Transverse colon (tissue), 4 donors: ENCODE measurements around the gene PRPF8. TPM values are rescaled to one million over a fixed set of nuclear protein-coding genes. Genes with fewer than 3 reads are reported as not detected.
A peak's percentile ranks its signal among the peaks of the same experiment; 100 is the strongest.

Source experiments
- DNase-seq: peaks from one replicate; pipeline ENCODE4 v3.0.0-alpha.2; 2019
- H3K27ac ChIP-seq, 4 donors: fragments of 200-600 bp; sonication (generic); 2 replicates each; pipeline ENCODE4 v1.5.1; 2016 to 2018; ENCODE audit warnings: inconsistent platforms in 4 of 4
- H3K27me3 ChIP-seq: fragments of 200-600 bp; sonication (generic); 2 replicates; pipeline ENCODE4 v1.5.1; 2017; ENCODE audit warnings: inconsistent platforms
- H3K36me3 ChIP-seq, 4 donors: fragments of 200-600 bp; sonication (generic); 2 replicates each; pipeline ENCODE4 v1.5.1; 2017 to 2019; ENCODE audit warnings: inconsistent platforms in 4 of 4
- H3K4me1 ChIP-seq, 4 donors: fragments of 200-600 bp; sonication (generic); 2 replicates each; pipeline ENCODE4 v1.5.1; 2017 to 2020; ENCODE audit warnings: inconsistent platforms in 4 of 4
- H3K4me3 ChIP-seq, 4 donors: fragments of 200-600 bp; sonication (generic); 1 replicate in 1 of 4; 2 replicates in 3 of 4; pipeline versions ENCODE4 v1.5.1 to v1.6.1; 2017 to 2019; ENCODE audit warnings: inconsistent platforms in 4 of 4
- H3K9me3 ChIP-seq, 2 donors: fragments of 200-600 bp; sonication (generic); 2 replicates each; pipeline ENCODE4 v1.5.1; 2017 to 2019; ENCODE audit warnings: inconsistent platforms in 2 of 2
- CTCF ChIP-seq, 5 experiments: fragments of 200-600 bp in 3 of 5; fragments of 450-650 bp in 2 of 5; sonication (generic) in 3 of 5; IDR thresholded peaks; 1 replicate in 2 of 5; 2 replicates in 3 of 5; pipeline ENCODE4 v1.5.1; 2016 to 2017; ENCODE audit warnings: antibody characterized with exemption in 5 of 5, inconsistent platforms in 3 of 5, mild to moderate bottlenecking in 2 of 5, moderate library complexity in 1 of 5
- EP300 ChIP-seq: sonication (generic); formaldehyde crosslinking; IDR thresholded peaks from one replicate; pipeline ENCODE4 v1.6.1; 2017; ENCODE audit warnings: antibody characterized with exemption, low read depth
- POLR2A ChIP-seq: fragments of 450-650 bp; IDR thresholded peaks from one replicate; pipeline ENCODE4 v1.6.1; 2016; ENCODE audit warnings: antibody characterized with exemption, mild to moderate bottlenecking, moderate library complexity
- POLR2AphosphoS5 ChIP-seq, 3 donors: sonication (generic); formaldehyde crosslinking; IDR thresholded peaks; one replicate each; pipeline ENCODE4 v1.6.1; 2016; ENCODE audit warnings: antibody characterized with exemption in 3 of 3
- WGBS, 2 donors: methylation state at CpG; one replicate each; pipeline ENCODE4 v1.1.5; 2018; ENCODE audit warnings: low coverage in 1 of 2; 5-methylcytosine and 5-hydroxymethylcytosine counted together
- in situ Hi-C, 4 donors: fragments of 200-750 bp; cut with MboI; loops; one replicate each; pipeline versions ENCODE4 v1.15.0 to v1.15.1; 2017; ENCODE audit warnings: low sequenced_read_pairs in 3 of 4, low pct_ligation_motif_present in 1 of 4, low pct_unique_long_range_greater_than_20kb in 1 of 4
- intact Hi-C: fragments of 100-400 bp; cut with DNase I; formaldehyde crosslinking; loops from one replicate; pipeline ENCODE4 v1.15.1; 2023; ENCODE audit warnings: low total_unique reads
- total RNA-seq, 4 donors: library from RNA; depleted of rRNA; stranded (reverse); fragments of >200 nt; gene quantifications; one replicate each; pipeline ENCODE4 v1.1.0, GENCODE V29; 2016

Gene PRPF8
- total RNA-seq, 4 donors from 2014 or later: 155 to 410 (median 169) TPM

- DNase-seq: no peak
- Histone ChIP-seq H3K4me1 (peaks cover 19 to 52% (median 28%) of the 10 kb centered on the region in 4 donors), H3K27ac (no peak overlapping the region), H3K36me3 (no peaks in the 10 kb centered on the region), H3K27me3 (no peaks in the 10 kb centered on the region), H3K4me3 (no peak overlapping the region), H3K9me3 (no peaks in the 10 kb centered on the region)
- intact Hi-C loops: no loop called here
- TF ChIP-seq CTCF (IDR thresholded peaks at IDR 0.05): no peak
- TF ChIP-seq POLR2A: no peak
- TF ChIP-seq POLR2AphosphoS5 (IDR thresholded peaks at IDR 0.05): no peak
- TF ChIP-seq EP300: no peak
- in situ Hi-C loops: loop anchor here in 2 of 4 donors (10.0 kb wide), 1 partner anchor 57 kb away; no protein-coding TSS in a partner anchor
- 86% methylated on average over 11 of the region's 21 CpGs; no CpG with 5 or more reads in 1 of the 2 donors for WGBS, 2 donors
Measured at GRCh38 chr17:1727258-1727789, 42.7 kb upstream of the PRPF8 start.

GRCh38 chr17:1726626-1727257 lies 42.1 kb upstream of the PRPF8 start:
- in situ Hi-C loops (loop anchor here in 2 of 4 donors (10.0 kb wide), 1 partner anchor 58 kb away; no protein-coding TSS in a partner anchor), intact Hi-C loops (no loop called here)
- no peaks in the 10 kb centered on the region for H3K27me3 ChIP-seq
- no peaks in the 10 kb centered on the region for H3K9me3 ChIP-seq
- H3K4me1 ChIP-seq: peaks cover 19 to 52% (median 28%) of the 10 kb centered on the region in 4 donors
- no peak overlapping the region for H3K4me3 ChIP-seq
- no peak overlapping the region for H3K27ac ChIP-seq
- TF ChIP-seq POLR2A (no peak), POLR2AphosphoS5 (IDR thresholded peaks at IDR 0.05) (no peak), CTCF (IDR thresholded peaks at IDR 0.05) (no peak), EP300 (no peak)
- no peaks in the 10 kb centered on the region for H3K36me3 ChIP-seq
- DNase-seq: no peak
- 80% methylated on average over 16 of the region's 18 CpGs; no CpG with 5 or more reads in 1 of the 2 donors for WGBS, 2 donors

- intact Hi-C loops (no loop called here), in situ Hi-C loops (loop anchor here in 2 of 4 donors (10.0 kb wide), 1 partner anchor 59 kb away; no protein-coding TSS in a partner anchor)
- H3K4me3 ChIP-seq: peak overlapping the region in 3 of 4 donors; percentile 78 to 87 (median 87)
- TF ChIP-seq POLR2AphosphoS5 (IDR thresholded peaks at IDR 0.05) (no peak), POLR2A (no peak), CTCF (IDR thresholded peaks at IDR 0.05) (no peak), EP300 (no peak)
- DNase-seq: no peak
- H3K36me3 ChIP-seq: no peaks in the 10 kb centered on the region
- WGBS, 2 donors: 95% methylated on average over 51 of the region's 54 CpGs; no CpG with 5 or more reads in 1 of the 2 donors
- peaks cover 18 to 55% (median 30%) of the 10 kb centered on the region in 4 donors for H3K4me1 ChIP-seq
- H3K27ac ChIP-seq: peak overlapping the region in 3 of 4 donors; percentile 87 to 89 (median 88)
- H3K27me3 ChIP-seq: no peaks in the 10 kb centered on the region
- no peaks in the 10 kb centered on the region for H3K9me3 ChIP-seq
Measured at GRCh38 chr17:1725642-1726511, 41.2 kb upstream of the PRPF8 start.
